ENCODE measurements around the gene TEX35.

The TEX35 gene

GRCh38 chr1:178503849-178504248, 9.1 kb upstream of the TEX35 start:
- TF ChIP-seq POLR2AphosphoS5 (IDR thresholded peaks at IDR 0.05; ENCODE audit: low read depth, low read length) (no peak), SIN3A (IDR thresholded peaks at IDR 0.05; ENCODE audit: borderline replicate concordance, insufficient read depth, low read length) (no peak), FOXP2 (optimal IDR thresholded peaks at IDR 0.05; ENCODE audit: borderline replicate concordance, extremely low read depth, extremely low read length, insufficient read depth) (no peak), TAF1 (IDR thresholded peaks at IDR 0.05; ENCODE audit: borderline replicate concordance, insufficient read depth, low read length) (no peak)
- TF ChIP-seq, protein P1, sequence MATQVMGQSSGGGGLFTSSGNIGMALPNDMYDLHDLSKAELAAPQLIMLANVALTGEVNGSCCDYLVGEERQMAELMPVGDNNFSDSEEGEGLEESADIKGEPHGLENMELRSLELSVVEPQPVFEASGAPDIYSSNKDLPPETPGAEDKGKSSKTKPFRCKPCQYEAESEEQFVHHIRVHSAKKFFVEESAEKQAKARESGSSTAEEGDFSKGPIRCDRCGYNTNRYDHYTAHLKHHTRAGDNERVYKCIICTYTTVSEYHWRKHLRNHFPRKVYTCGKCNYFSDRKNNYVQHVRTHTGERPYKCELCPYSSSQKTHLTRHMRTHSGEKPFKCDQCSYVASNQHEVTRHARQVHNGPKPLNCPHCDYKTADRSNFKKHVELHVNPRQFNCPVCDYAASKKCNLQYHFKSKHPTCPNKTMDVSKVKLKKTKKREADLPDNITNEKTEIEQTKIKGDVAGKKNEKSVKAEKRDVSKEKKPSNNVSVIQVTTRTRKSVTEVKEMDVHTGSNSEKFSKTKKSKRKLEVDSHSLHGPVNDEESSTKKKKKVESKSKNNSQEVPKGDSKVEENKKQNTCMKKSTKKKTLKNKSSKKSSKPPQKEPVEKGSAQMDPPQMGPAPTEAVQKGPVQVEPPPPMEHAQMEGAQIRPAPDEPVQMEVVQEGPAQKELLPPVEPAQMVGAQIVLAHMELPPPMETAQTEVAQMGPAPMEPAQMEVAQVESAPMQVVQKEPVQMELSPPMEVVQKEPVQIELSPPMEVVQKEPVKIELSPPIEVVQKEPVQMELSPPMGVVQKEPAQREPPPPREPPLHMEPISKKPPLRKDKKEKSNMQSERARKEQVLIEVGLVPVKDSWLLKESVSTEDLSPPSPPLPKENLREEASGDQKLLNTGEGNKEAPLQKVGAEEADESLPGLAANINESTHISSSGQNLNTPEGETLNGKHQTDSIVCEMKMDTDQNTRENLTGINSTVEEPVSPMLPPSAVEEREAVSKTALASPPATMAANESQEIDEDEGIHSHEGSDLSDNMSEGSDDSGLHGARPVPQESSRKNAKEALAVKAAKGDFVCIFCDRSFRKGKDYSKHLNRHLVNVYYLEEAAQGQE (IDR thresholded peaks at IDR 0.05; ENCODE audit: insufficient read depth in 1 of 2, low read depth in 2 of 2, low read length in 2 of 2) = no peak

DNA sequence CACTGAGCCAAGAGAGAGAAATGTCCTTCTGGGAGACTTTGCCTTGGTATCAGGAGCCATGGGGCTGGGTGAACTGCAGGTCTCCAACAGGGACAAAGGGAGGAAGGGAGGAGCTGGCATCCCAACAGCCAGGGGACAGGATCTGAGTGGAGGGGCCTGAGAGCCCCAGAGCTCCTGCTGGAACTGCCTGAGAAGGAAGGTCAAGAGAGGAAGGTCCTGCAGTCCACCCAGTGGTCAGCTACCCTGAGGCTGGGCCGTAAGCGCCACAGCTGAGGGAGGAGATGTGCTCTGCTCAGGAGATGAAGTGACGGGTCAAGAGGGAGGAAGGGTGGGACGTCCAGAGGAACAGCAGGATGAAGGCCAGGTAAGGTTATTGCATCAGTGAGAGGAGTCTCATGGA, 8.6 kb upstream of the TEX35 start:
- TF ChIP-seq TAF1 (IDR thresholded peaks at IDR 0.05; ENCODE audit: borderline replicate concordance, insufficient read depth, low read length) (no peak), FOXP2 (optimal IDR thresholded peaks at IDR 0.05; ENCODE audit: borderline replicate concordance, extremely low read depth, extremely low read length, insufficient read depth) (no peak), SIN3A (IDR thresholded peaks at IDR 0.05; ENCODE audit: borderline replicate concordance, insufficient read depth, low read length) (no peak), POLR2AphosphoS5 (IDR thresholded peaks at IDR 0.05; ENCODE audit: low read depth, low read length) (no peak)

DNA sequence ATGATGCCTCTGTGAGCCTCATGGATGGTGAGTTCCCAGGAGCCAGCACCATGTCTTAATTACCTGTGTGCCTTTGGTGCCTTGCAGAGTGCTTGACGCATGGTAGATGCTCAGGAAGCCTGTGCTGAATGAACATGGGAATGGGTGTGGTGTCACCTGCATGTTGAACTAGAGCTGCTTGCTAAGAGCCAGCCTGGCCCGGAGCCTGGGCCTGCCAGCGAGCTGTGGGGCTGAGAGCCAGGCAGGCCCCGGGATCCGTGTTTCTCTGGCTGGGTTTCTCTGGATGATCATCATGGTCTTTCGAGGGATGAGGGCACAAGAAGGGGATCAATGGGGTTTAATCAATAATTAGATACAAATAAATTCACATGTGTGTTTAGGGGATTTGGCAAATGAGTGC, 6.7 kb upstream of the TEX35 start:
- TF ChIP-seq FOXP2 (optimal IDR thresholded peaks at IDR 0.05; ENCODE audit: borderline replicate concordance, extremely low read depth, extremely low read length, insufficient read depth) (no peak), POLR2AphosphoS5 (IDR thresholded peaks at IDR 0.05; ENCODE audit: low read depth, low read length) (no peak), TAF1 (IDR thresholded peaks at IDR 0.05; ENCODE audit: borderline replicate concordance, insufficient read depth, low read length) (no peak), SIN3A (IDR thresholded peaks at IDR 0.05; ENCODE audit: borderline replicate concordance, insufficient read depth, low read length) (no peak)
- TF ChIP-seq, protein P1 (IDR thresholded peaks at IDR 0.05; ENCODE audit: insufficient read depth in 1 of 2, low read depth in 2 of 2, low read length in 2 of 2) = no peak

DNA sequence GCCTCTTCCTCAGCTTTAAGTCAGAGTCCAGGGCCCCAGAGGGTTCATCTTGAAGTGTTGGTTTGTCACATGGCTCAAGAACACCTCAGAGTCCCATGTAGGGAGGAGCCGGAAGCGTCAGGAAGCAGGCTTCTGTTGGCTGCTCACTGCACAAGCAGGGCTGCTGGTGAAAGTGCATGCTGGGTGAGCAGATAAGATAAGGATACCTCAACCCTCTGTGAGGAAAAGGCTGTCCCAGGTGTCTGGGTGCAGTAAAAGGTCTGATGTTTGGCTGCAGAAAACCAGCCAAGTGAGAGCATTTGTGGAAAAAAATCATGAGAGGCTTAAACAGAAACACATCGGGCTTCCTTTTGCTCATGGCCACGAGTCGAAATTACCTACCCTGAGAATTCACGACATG, 6.2 kb upstream of the TEX35 start:
- TF ChIP-seq TAF1 (IDR thresholded peaks at IDR 0.05; ENCODE audit: borderline replicate concordance, insufficient read depth, low read length) (no peak), POLR2AphosphoS5 (IDR thresholded peaks at IDR 0.05; ENCODE audit: low read depth, low read length) (no peak), FOXP2 (optimal IDR thresholded peaks at IDR 0.05; ENCODE audit: borderline replicate concordance, extremely low read depth, extremely low read length, insufficient read depth) (no peak), SIN3A (IDR thresholded peaks at IDR 0.05; ENCODE audit: borderline replicate concordance, insufficient read depth, low read length) (no peak)
- TF ChIP-seq, protein P1 (IDR thresholded peaks at IDR 0.05; ENCODE audit: insufficient read depth in 1 of 2, low read depth in 2 of 2, low read length in 2 of 2) = no peak

GRCh38 chr1:178509414-178510007, 3.4 kb upstream of the TEX35 start:
- TF ChIP-seq, protein P1 (IDR thresholded peaks at IDR 0.05; ENCODE audit: insufficient read depth in 1 of 2, low read depth in 2 of 2, low read length in 2 of 2) = no peak
- TF ChIP-seq FOXP2 (optimal IDR thresholded peaks at IDR 0.05; ENCODE audit: borderline replicate concordance, extremely low read depth, extremely low read length, insufficient read depth) = no peak
- no peak for TF ChIP-seq SIN3A (IDR thresholded peaks at IDR 0.05; ENCODE audit: borderline replicate concordance, insufficient read depth, low read length)
- no peak for TF ChIP-seq TAF1 (IDR thresholded peaks at IDR 0.05; ENCODE audit: borderline replicate concordance, insufficient read depth, low read length)
- no peak for TF ChIP-seq POLR2AphosphoS5 (IDR thresholded peaks at IDR 0.05; ENCODE audit: low read depth, low read length)
